Tibial artery (tissue), 4 donors: ENCODE data around the gene GHR.

ENCODE experiments used
- DNase-seq, 2 donors: peaks; one replicate each; pipeline ENCODE4 v3.0.0-alpha.2; 2019
- H3K27ac ChIP-seq, 2 donors: fragments of 200-600 bp; sonication (generic) in 1 of 2; 1 replicate in 1 of 2; 2 replicates in 1 of 2; pipeline ENCODE4 v1.5.1; 2018 to 2019; ENCODE audit warnings: mild to moderate bottlenecking in 1 of 2
- H3K27me3 ChIP-seq, 2 donors: fragments of 200-600 bp; sonication (generic) in 1 of 2; one replicate each; pipeline versions ENCODE4 v1.5.1 to v1.6.0; 2016 to 2019
- H3K36me3 ChIP-seq, 3 donors: fragments of 200-600 bp; sonication (generic) in 2 of 3; one replicate each; pipeline ENCODE4 v1.5.1; 2016 to 2019; ENCODE audit warnings: mild to moderate bottlenecking in 2 of 3
- H3K4me1 ChIP-seq, 4 donors: fragments of 200-600 bp; sonication (generic) in 2 of 4; 1 replicate in 3 of 4; 2 replicates in 1 of 4; pipeline ENCODE4 v1.5.1; 2016 to 2019
- H3K4me3 ChIP-seq, 2 donors: fragments of 200-600 bp; sonication (generic) in 1 of 2; 1 replicate in 1 of 2; 2 replicates in 1 of 2; pipeline ENCODE4 v1.5.1; 2018 to 2019; ENCODE audit warnings: mild to moderate bottlenecking in 2 of 2
- H3K9me3 ChIP-seq, 3 donors: fragments of 200-600 bp; sonication (generic) in 1 of 3; one replicate each; pipeline ENCODE4 v1.5.1; 2016 to 2019
- intact Hi-C: fragments of 100-400 bp; cut with DNase I; formaldehyde crosslinking; loops from one replicate; pipeline ENCODE4 v1.15.0; 2023; ENCODE audit warnings: low total_unique reads
- TF ChIP-seq, protein P1 (sequence below), 2 experiments: fragments of 200-600 bp in 1 of 2; fragments of 450-650 bp in 1 of 2; IDR thresholded peaks; one replicate each; pipeline ENCODE4 v1.5.1; 2017 to 2019; ENCODE audit warnings: antibody characterized with exemption in 2 of 2, mild to moderate bottlenecking in 1 of 2, moderate library complexity in 1 of 2

GHR gene

DNA sequence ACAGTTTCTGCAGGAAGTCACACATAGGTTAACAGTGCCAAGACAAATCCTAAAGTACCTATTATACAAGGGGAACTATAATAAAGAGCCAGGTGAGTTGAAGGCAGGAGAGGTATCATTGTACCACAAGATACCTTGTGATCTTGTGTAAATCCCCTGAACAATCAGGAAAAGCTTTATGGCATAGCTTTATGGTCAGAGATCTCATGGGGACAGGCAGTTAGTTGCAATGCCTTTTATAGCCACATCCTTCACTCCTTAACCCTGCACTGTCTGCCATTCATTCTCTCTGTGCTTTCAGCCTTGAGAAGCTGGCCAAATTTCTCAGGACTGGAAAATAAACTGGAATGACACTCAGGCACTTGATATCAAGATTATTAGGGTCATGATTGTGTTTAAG is 97.0 kb downstream of the GHR start:
- Histone ChIP-seq H3K27ac (no peak overlapping the region), H3K4me1 (peaks cover 0 to 27% (median 2%) of the 10 kb centered on the region in 4 donors), H3K36me3 (no peaks in the 10 kb centered on the region), H3K9me3 (no peaks in the 10 kb centered on the region), H3K27me3 (no peaks in the 10 kb centered on the region), H3K4me3 (no peak overlapping the region)
- intact Hi-C loops, result no loop called here
- TF ChIP-seq, protein P1, sequence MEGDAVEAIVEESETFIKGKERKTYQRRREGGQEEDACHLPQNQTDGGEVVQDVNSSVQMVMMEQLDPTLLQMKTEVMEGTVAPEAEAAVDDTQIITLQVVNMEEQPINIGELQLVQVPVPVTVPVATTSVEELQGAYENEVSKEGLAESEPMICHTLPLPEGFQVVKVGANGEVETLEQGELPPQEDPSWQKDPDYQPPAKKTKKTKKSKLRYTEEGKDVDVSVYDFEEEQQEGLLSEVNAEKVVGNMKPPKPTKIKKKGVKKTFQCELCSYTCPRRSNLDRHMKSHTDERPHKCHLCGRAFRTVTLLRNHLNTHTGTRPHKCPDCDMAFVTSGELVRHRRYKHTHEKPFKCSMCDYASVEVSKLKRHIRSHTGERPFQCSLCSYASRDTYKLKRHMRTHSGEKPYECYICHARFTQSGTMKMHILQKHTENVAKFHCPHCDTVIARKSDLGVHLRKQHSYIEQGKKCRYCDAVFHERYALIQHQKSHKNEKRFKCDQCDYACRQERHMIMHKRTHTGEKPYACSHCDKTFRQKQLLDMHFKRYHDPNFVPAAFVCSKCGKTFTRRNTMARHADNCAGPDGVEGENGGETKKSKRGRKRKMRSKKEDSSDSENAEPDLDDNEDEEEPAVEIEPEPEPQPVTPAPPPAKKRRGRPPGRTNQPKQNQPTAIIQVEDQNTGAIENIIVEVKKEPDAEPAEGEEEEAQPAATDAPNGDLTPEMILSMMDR (IDR thresholded peaks at IDR 0.05), result no peak
- DNase-seq, result no peak

DNA sequence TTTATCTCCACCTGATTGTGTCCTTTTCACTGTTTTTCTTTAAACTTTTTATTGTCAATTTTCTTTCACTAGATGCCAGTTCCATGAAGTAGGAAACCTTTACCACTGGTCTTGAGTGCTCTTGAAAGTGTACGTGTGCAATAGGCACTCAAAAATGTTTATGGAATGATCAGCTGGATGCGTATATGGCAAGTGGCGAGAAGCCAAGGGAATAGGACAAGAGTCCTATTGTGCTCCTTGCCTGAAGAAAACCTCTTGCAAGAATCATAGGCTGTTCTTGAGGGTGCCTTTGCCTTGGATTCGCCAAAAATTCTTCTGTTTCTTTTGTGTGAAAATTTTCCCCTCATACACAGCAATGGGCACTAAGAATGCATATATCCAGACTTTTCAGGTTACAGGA is 97.7 kb downstream of the GHR start:
- no peaks in the 10 kb centered on the region for H3K9me3 ChIP-seq
- no peaks in the 10 kb centered on the region for H3K36me3 ChIP-seq
- H3K4me1 ChIP-seq, result peaks cover 0 to 27% (median 2%) of the 10 kb centered on the region in 4 donors
- no peaks in the 10 kb centered on the region for H3K27me3 ChIP-seq
- intact Hi-C loops, result no loop called here
- H3K4me3 ChIP-seq, result no peak overlapping the region
- TF ChIP-seq, protein P1 (IDR thresholded peaks at IDR 0.05), result no peak
- DNase-seq, result no peak
- no peak overlapping the region for H3K27ac ChIP-seq

DNA sequence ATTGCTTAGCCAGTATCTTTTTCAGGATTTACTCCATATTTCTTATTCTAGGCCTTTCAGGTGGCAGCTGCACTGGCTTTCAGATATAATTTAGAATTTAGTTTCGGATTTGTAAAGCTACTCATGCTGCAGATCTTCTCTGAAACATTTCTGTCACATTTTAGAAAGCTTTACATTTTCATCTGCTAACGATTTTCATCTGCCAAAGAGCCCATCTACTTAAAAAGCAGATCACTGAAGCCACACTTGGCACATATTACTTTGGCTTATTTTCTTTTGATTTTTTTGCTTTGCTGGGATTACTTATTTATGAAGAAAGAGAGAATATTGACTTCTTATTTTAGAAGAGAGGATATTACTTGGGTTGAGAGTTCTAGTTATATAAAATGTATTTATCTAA is 98.2 kb downstream of the GHR start:
- intact Hi-C loops, result no loop called here
- Histone ChIP-seq H3K27ac (no peak overlapping the region), H3K36me3 (no peaks in the 10 kb centered on the region), H3K9me3 (no peaks in the 10 kb centered on the region), H3K4me1 (peaks cover 0 to 23% (median 2%) of the 10 kb centered on the region in 4 donors), H3K27me3 (no peaks in the 10 kb centered on the region), H3K4me3 (no peak overlapping the region)
- no peak for DNase-seq
- TF ChIP-seq, protein P1 (IDR thresholded peaks at IDR 0.05), result no peak

DNA sequence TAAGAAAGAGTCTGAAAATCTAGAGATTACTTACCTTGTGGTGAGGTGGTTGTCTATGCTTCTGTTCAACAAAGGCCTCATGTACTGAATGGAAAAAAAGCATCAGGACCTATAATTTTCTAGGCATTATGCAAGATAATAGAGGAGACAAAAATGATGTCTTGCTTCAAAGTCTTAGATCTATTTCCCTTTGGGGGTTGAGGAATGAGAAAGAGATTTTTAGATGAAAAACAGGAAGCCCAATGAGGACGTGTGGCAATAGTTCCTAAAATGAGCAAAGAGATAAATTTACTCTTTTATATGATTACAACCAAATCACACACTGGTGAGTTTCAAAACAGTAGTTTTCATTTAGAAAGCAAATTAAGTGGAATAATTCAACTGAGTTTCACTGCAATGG is 99.5 kb downstream of the GHR start:
- no peak for DNase-seq
- no peaks in the 10 kb centered on the region for H3K27me3 ChIP-seq
- intact Hi-C loops, result no loop called here
- H3K4me3 ChIP-seq, result no peak overlapping the region
- no peaks in the 10 kb centered on the region for H3K36me3 ChIP-seq
- H3K27ac ChIP-seq, result no peak overlapping the region
- H3K4me1 ChIP-seq, result peaks cover 0 to 14% (median 2%) of the 10 kb centered on the region in 4 donors
- TF ChIP-seq, protein P1 (IDR thresholded peaks at IDR 0.05), result no peak
- H3K9me3 ChIP-seq, result no peaks in the 10 kb centered on the region

DNA sequence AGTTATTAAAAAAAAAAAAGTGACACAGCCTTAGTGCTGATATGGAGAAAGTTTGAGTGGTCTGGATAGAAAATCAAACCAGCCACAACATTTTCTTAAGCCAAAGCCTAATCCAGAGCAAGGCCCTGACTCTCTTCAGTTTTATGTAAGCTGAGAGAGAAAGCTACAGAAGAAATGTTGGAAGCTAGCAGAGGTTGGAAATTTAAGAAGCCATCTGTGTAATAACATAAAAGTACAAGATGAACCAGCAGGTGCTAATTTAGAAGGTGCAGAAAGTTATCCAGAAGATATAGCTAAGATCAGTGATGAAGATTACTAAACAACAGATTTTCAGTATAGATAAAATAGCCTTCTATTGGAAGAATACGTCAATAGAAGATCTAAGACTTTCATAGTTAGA is 102.9 kb downstream of the GHR start:
- H3K9me3 ChIP-seq, result no peaks in the 10 kb centered on the region
- no peaks in the 10 kb centered on the region for H3K27me3 ChIP-seq
- H3K27ac ChIP-seq, result no peak overlapping the region
- H3K4me1 ChIP-seq, result no peaks in the 10 kb centered on the region
- H3K4me3 ChIP-seq, result no peak overlapping the region
- intact Hi-C loops, result no loop called here
- TF ChIP-seq, protein P1 (IDR thresholded peaks at IDR 0.05), result no peak
- DNase-seq, result no peak
- no peaks in the 10 kb centered on the region for H3K36me3 ChIP-seq

DNA sequence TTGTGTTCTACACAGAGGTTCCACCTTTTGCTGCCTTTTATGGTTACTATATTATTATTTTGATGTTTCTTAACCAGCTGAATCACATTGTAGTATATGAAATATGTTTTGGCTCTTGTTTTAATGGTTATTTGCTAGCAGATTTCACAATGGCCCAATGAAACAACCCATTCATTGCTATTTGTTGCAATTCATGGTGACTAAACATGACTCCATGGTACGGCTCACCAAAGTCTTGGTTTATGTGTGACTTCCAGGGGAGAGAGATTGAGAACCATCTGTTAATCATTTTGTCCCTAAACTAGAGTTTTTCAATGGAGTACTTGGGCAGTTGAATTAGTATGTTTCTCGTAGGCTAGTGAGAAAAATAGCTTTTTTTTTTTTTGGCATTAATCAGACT is 108.4 kb downstream of the GHR start:
- Histone ChIP-seq H3K36me3 (no peaks in the 10 kb centered on the region), H3K27ac (no peak overlapping the region), H3K4me3 (no peak overlapping the region), H3K4me1 (no peaks in the 10 kb centered on the region), H3K9me3 (peaks cover 0 to 3% (median 0%) of the 10 kb centered on the region in 3 donors), H3K27me3 (no peaks in the 10 kb centered on the region)
- TF ChIP-seq, protein P1 (IDR thresholded peaks at IDR 0.05), result no peak
- DNase-seq, result no peak
- intact Hi-C loops, result no loop called here
